HG03571 (cell line): Measurements from ENCODE around the gene PROX1.

Experiments
- ATAC-seq: cut with Tn5 transposase; IDR thresholded peaks from one replicate; pipeline ENCODE4 v1.9.1; 2021; ENCODE audit not compliant: unreplicated experiment

The PROX1 gene

GRCh38 chr1:213997038-213997771 is 9.4 kb downstream of the PROX1 start:
- ATAC-seq = no peak

GRCh38 chr1:213997772-213998107 is 10.0 kb downstream of the PROX1 start:
- ATAC-seq = no peak

- no peak for ATAC-seq
Observed at GRCh38 chr1:213998785-213999184, 11.0 kb downstream of the PROX1 start.

- no peak for ATAC-seq
Observed at GRCh38 chr1:213999732-214000131, 12.0 kb downstream of the PROX1 start.

GRCh38 chr1:214002060-214002459 is 14.3 kb downstream of the PROX1 start:
- ATAC-seq = no peak

GRCh38 chr1:214002472-214002871 is 14.7 kb downstream of the PROX1 start:
- no peak for ATAC-seq

- no peak for ATAC-seq
Observed at GRCh38 chr1:214003233-214003632, 15.5 kb downstream of the PROX1 start.

GRCh38 chr1:214004014-214004413 is 16.2 kb downstream of the PROX1 start:
- no peak for ATAC-seq

- no peak for ATAC-seq
Observed at GRCh38 chr1:214004795-214005194, 17.0 kb downstream of the PROX1 start.

- ATAC-seq = no peak
Observed at GRCh38 chr1:214005708-214006107, 17.9 kb downstream of the PROX1 start.

- ATAC-seq = no peak
Observed at GRCh38 chr1:214006845-214007244, 19.1 kb downstream of the PROX1 start.

GRCh38 chr1:214008347-214008746 is 20.6 kb downstream of the PROX1 start:
- no peak for ATAC-seq

- ATAC-seq = no peak
Observed at GRCh38 chr1:214008791-214009422, 21.1 kb downstream of the PROX1 start.

- no peak for ATAC-seq
Observed at GRCh38 chr1:214009423-214010196, 21.8 kb downstream of the PROX1 start.

- no peak for ATAC-seq
Observed at GRCh38 chr1:214010197-214010573, 22.4 kb downstream of the PROX1 start.

- ATAC-seq = no peak
Observed at GRCh38 chr1:214010717-214011116, 22.9 kb downstream of the PROX1 start.

- no peak for ATAC-seq
Observed at GRCh38 chr1:214012418-214012817, 24.6 kb downstream of the PROX1 start.

GRCh38 chr1:214013614-214014377 is 26.0 kb downstream of the PROX1 start:
- ATAC-seq = no peak

GRCh38 chr1:214014730-214015129 is 27.0 kb downstream of the PROX1 start:
- ATAC-seq = no peak

GRCh38 chr1:214017191-214017982 is 29.6 kb downstream of the PROX1 start:
- ATAC-seq = no peak
